ENCODE data around the gene ASTN2. TPM values are rescaled to one million over a fixed set of nuclear protein-coding genes. Genes with fewer than 3 reads are reported as not detected.

Gene ASTN2
- total RNA-seq, 1 experiment from 2014 or later, result 4.8 TPM

- TF ChIP-seq JUND (IDR thresholded peaks at IDR 0.05) (no peak), REST (IDR thresholded peaks at IDR 0.05; ENCODE audit: low read depth) (no peak), EZH2phosphoT487 (IDR thresholded peaks at IDR 0.05; ENCODE audit: borderline replicate concordance) (no peak), ZFX (IDR thresholded peaks at IDR 0.05) (no peak), SIN3A (IDR thresholded peaks at IDR 0.05; ENCODE audit: low read depth) (no peak), CBX3 (IDR thresholded peaks at IDR 0.05; ENCODE audit: low read depth) (no peak)
Measured at GRCh38 chr9:116927726-116928125, 487.1 kb downstream of the ASTN2 start (continued).

DNA sequence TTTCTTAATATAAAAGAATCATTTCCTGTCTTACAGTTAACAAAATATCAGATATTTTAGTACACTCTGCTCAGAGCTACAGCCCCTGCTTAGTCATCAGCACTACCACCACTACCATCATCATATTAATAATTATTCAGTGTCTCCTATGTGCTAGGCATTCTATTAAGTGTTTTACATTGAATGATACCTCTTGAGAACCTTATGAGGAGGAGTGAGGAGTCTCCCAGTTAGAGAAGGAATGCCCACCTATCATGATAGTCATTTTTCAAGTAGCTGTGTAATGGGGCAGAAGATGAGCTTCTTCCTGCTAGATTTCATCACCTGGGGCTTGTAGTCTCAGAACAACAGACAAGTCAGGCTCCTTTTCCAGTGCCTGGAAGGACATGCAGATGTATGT lies 489.7 kb downstream of the ASTN2 start:
- POLR2A ChIA-PET, result no interaction called here
- intact Hi-C loops (cut with micrococcal nuclease), result no loop called here
- H3K9me2 ChIP-seq (ENCODE audit: insufficient read depth), result no peaks in the 10 kb centered on the region
- H3K9ac ChIP-seq (ENCODE audit: low read length), result no peak overlapping the region
- TF ChIP-seq ELF1 (IDR thresholded peaks at IDR 0.05; ENCODE audit: borderline replicate concordance, low read depth), result no peak
- TF ChIP-seq POLR2AphosphoS5 (IDR thresholded peaks at IDR 0.05; ENCODE audit: low read depth, low read length), result no peak
- TF ChIP-seq ZFX (IDR thresholded peaks at IDR 0.05), result no peak
- no peak for TF ChIP-seq CBX3 (IDR thresholded peaks at IDR 0.05; ENCODE audit: low read depth)
- TF ChIP-seq CEBPB (IDR thresholded peaks at IDR 0.05; ENCODE audit: low read depth), result no peak
- TF ChIP-seq RAD21 (IDR thresholded peaks at IDR 0.05; ENCODE audit: low read depth), result no peak
- ATAC-seq, result no peak
- H3K79me2 ChIP-seq (ENCODE audit: insufficient read depth, low read length), result no peaks in the 10 kb centered on the region
- RAD21 ChIA-PET (ENCODE audit: low non-redundant PET in 1 of 2, low total read pairs in 2 of 2, uncharacterized antibody in 2 of 2, unreplicated experiment in 2 of 2), result no interaction called here
- H3K36me3 ChIP-seq (ENCODE audit: control insufficient read depth in 1 of 2, insufficient read depth in 2 of 2, low read length in 2 of 2), result no peaks in the 10 kb centered on the region
- BruUV-seq (replicated peaks), result no TSS peak
- no peak overlapping the region for H2AFZ ChIP-seq (ENCODE audit: low read depth, low read length, poor library complexity, severe bottlenecking)
- H3K27ac ChIP-seq (ENCODE audit: low read depth, low read length), result no peak overlapping the region
- H3K4me2 ChIP-seq (ENCODE audit: low read length), result no peak overlapping the region
- no peaks in the 10 kb centered on the region for H4K20me1 ChIP-seq (ENCODE audit: insufficient read depth)
- H3K9me3 ChIP-seq (ENCODE audit: control insufficient read depth in 1 of 2, insufficient read depth in 1 of 2, low read depth in 1 of 2, low read length in 2 of 2), result no peaks in the 10 kb centered on the region
- H3K4me3 ChIP-seq (replicated peaks in 1 of 2; ENCODE audit: low read depth in 1 of 2, low read length in 2 of 2), result no peak overlapping the region
- DNase-seq (ENCODE audit: low read depth, low spot score), result no peak
- no peaks in the 10 kb centered on the region for H3K4me1 ChIP-seq (ENCODE audit: control insufficient read depth in 1 of 2, insufficient read depth in 2 of 2, low read length in 2 of 2)
- CTCF ChIA-PET, result no interaction called here
- peaks cover 4% of the 10 kb centered on the region; the same call in 1 of the 2 replicates for H3K27me3 ChIP-seq (ENCODE audit: insufficient read depth, low read length)
